Type B pancreatic cell (in vitro differentiated cells): Measurements from ENCODE around the gene HSD17B8. TPM values are rescaled to one million over a fixed set of nuclear protein-coding genes. Genes with fewer than 3 reads are reported as not detected.
A peak's percentile ranks its signal among the peaks of the same experiment; 100 is the strongest.
"Not testable (repeated sequence)": the region's sequence is repeated elsewhere in the genome, so short reads cannot be mapped to it uniquely, and the experiment has no call there.

Source experiments
- DNase-seq: peaks from one replicate; pipeline ENCODE4 v3.0.0; 2021; ENCODE audit warnings: mixed read lengths; ENCODE audit not compliant: unreplicated experiment; ENCODE audit errors: extremely low spot score
- H3K27ac Mint-ChIP-seq: 2 replicates; pipeline ENCODE4 v1.8.0; 2021; ENCODE audit warnings: mild to moderate bottlenecking, mixed read lengths
- H3K27me3 Mint-ChIP-seq: 2 replicates; pipeline ENCODE4 v1.8.0; 2021; ENCODE audit warnings: mixed read lengths
- H3K36me3 Mint-ChIP-seq: 2 replicates; pipeline ENCODE4 v1.8.0; 2021; ENCODE audit warnings: mixed read lengths
- H3K4me1 Mint-ChIP-seq: one replicate; pipeline ENCODE4 v1.8.0; 2021; ENCODE audit warnings: mixed read lengths; ENCODE audit not compliant: unreplicated experiment
- H3K4me3 Mint-ChIP-seq: 2 replicates; pipeline ENCODE4 v1.8.0; 2021; ENCODE audit warnings: mild to moderate bottlenecking, mixed read lengths
- H3K9me3 Mint-ChIP-seq: 2 replicates; pipeline ENCODE4 v1.8.0; 2021; ENCODE audit warnings: mixed read lengths
- CTCF ChIP-seq: fragments of 200-600 bp; sonication (generic); conservative IDR thresholded peaks from 2 replicates; pipeline ENCODE4 v1.5.0; 2021; ENCODE audit warnings: antibody characterized with exemption, mild to moderate bottlenecking
- total RNA-seq: library from RNA; stranded (reverse); gene quantifications from 2 replicates; pipeline ENCODE4 v1.2.1, GENCODE V29; 2021; ENCODE audit warnings: low replicate concordance

The HSD17B8 gene
- total RNA-seq, 1 donor from 2014 or later = 15.7 TPM

DNA sequence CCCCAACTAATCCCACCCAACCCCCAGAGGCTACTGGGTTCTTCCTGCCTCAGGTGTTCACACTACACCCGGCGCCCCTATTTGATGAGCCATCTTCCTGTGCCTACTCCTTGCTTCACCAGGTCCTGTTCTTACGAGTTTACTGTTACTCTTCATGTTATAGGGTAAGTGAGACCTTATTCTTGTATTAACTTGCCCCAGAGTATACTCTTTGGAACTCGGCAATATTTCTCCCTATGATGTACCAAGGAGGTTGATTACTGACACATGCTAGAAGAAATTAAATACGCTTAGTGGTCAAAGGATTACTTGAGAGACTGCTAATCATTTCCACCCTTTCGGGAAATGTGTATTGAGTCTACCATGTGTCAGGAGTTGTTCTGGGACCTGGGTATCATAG is 12.8 kb downstream of the HSD17B8 start:
- H3K27ac Mint-ChIP-seq = no peak overlapping the region
- H3K4me1 Mint-ChIP-seq = peaks cover 11% of the 10 kb centered on the region
- H3K4me3 Mint-ChIP-seq = no peak overlapping the region
- no peaks in the 10 kb centered on the region for H3K36me3 Mint-ChIP-seq
- peaks cover 43% of the 10 kb centered on the region for H3K27me3 Mint-ChIP-seq
- no peak for TF ChIP-seq CTCF
- no peaks in the 10 kb centered on the region for H3K9me3 Mint-ChIP-seq
- DNase-seq = no peak

- Mint-ChIP-seq H3K36me3 (no peaks in the 10 kb centered on the region), H3K4me1 (peaks cover 7% of the 10 kb centered on the region), H3K4me3 (no peak overlapping the region), H3K27me3 (peaks cover 44% of the 10 kb centered on the region), H3K9me3 (no peaks in the 10 kb centered on the region), H3K27ac (no peak overlapping the region)
- TF ChIP-seq CTCF = no peak
- no peak for DNase-seq
Observed at GRCh38 chr6:33217681-33218080, 13.2 kb downstream of the HSD17B8 start.

GRCh38 chr6:33226503-33227120 is 22.2 kb downstream of the HSD17B8 start:
- not testable (repeated sequence) for H3K9me3 Mint-ChIP-seq, H3K4me1 Mint-ChIP-seq, H3K27ac Mint-ChIP-seq, DNase-seq, H3K4me3 Mint-ChIP-seq, H3K36me3 Mint-ChIP-seq
- H3K27me3 Mint-ChIP-seq = peaks cover 43% of the 10 kb centered on the region

DNA sequence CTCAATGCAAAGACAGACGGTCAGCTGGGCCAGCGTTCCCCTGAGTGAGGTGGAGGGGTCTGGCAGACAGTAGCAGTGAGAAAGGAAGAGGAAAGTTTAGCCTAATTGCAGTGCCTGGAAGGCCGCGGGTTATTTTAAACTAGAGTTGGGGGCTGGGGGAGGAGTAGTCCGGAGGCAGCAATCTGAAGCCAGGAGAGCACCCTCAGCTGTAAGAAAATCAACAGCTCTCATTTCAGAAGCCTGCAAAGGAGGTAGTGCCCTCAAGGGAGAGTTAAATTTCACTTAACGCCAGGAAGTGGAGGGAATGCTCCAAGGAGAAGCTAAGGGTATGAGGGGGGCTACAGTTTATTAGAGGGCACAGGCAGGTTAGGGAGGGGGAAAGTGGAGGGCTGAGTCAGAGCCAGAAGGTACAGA is 30.8 kb downstream of the HSD17B8 start:
- TF ChIP-seq CTCF = no peak
- H3K27me3 Mint-ChIP-seq = peaks cover 30% of the 10 kb centered on the region
- H3K9me3 Mint-ChIP-seq = no peaks in the 10 kb centered on the region
- H3K4me3 Mint-ChIP-seq = peak overlapping the region; percentile 6
- H3K36me3 Mint-ChIP-seq = no peaks in the 10 kb centered on the region
- no peak for DNase-seq
- peaks cover 20% of the 10 kb centered on the region for H3K4me1 Mint-ChIP-seq
- peak overlapping the region; percentile 22 for H3K27ac Mint-ChIP-seq

DNA sequence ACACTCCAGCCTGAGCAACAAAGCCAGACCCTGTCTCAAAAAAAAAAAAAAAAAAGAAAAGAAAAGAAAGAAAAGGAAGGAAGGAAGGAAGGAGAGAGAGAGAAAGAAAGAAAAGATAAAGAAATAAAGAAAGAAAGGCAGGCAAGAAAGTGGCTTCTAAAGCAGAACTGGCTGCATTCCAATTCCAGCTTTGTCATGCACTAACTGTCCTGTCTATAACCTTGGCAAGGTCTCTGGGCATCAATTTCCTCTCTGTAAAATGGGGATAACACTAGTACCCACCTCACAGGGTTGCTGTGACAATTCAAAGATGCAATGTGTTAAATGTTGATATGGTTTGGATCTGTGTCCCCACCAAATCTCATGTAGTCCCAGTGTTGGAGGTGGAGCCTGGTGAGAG is 31.9 kb downstream of the HSD17B8 start:
- no peak for TF ChIP-seq CTCF
- Mint-ChIP-seq H3K27ac (no peak overlapping the region), H3K36me3 (no peaks in the 10 kb centered on the region), H3K4me1 (peaks cover 18% of the 10 kb centered on the region), H3K4me3 (no peak overlapping the region), H3K27me3 (peaks cover 30% of the 10 kb centered on the region), H3K9me3 (no peaks in the 10 kb centered on the region)
- DNase-seq = no peak

- no peaks in the 10 kb centered on the region for H3K36me3 Mint-ChIP-seq
- peaks cover 15% of the 10 kb centered on the region for H3K4me1 Mint-ChIP-seq
- TF ChIP-seq CTCF = no peak
- DNase-seq = no peak
- H3K27me3 Mint-ChIP-seq = peaks cover 30% of the 10 kb centered on the region
- H3K27ac Mint-ChIP-seq = no peak overlapping the region
- H3K4me3 Mint-ChIP-seq = no peak overlapping the region
- no peaks in the 10 kb centered on the region for H3K9me3 Mint-ChIP-seq
Observed at GRCh38 chr6:33236852-33237251, 32.4 kb downstream of the HSD17B8 start.
